H1 (cell line): ENCODE measurements around the gene LCE2C. TPM values are rescaled to one million over a fixed set of nuclear protein-coding genes. Genes with fewer than 3 reads are reported as not detected.

ENCODE experiments used
- CTCF ChIA-PET: fragments of 300-600 bp; sonication (Branson Sonifier 250); formaldehyde crosslinking; loops from one replicate; lab custom pipeline; 2021; ENCODE audit not compliant: partially characterized antibody; lab: Charles Lee
- POLR2A ChIA-PET: fragments of 300-600 bp; sonication (Branson Sonifier 250); formaldehyde crosslinking; loops from one replicate; lab custom pipeline; 2021; ENCODE audit warnings: inconsistent platforms; ENCODE audit not compliant: partially characterized antibody; lab: Charles Lee
- DNase-seq, 2 experiments: peaks; one replicate each; pipeline versions ENCODE4 v3.0.0 to v3.0.0-alpha.2; 2010 to 2022; ENCODE audit warnings: low spot score in 2 of 2, low read depth in 1 of 2, mixed read lengths in 1 of 2
- FAIRE-seq: peaks from 2 replicates; lab custom pipeline; 2011; peaks lifted over from hg19 to GRCh38; lab: Jason Lieb, UNC
- H2AFZ ChIP-seq: 2 replicates; pipeline ENCODE4 v1.8.1; 2012; ENCODE audit warnings: low read length, inconsistent platforms
- H2AK5ac ChIP-seq: 2 replicates; pipeline ENCODE4 v1.6.1; 2013; ENCODE audit warnings: low read depth, low read length
- H2BK120ac ChIP-seq: replicated peaks from 2 replicates; pipeline ENCODE3; 2013; ENCODE audit warnings: low read depth, low read length, inconsistent platforms
- H2BK12ac ChIP-seq: 2 replicates; pipeline ENCODE4 v1.6.1; 2013; ENCODE audit warnings: low read depth, low read length
- H2BK15ac ChIP-seq: 2 replicates; pipeline ENCODE4 v1.6.1; 2013; ENCODE audit warnings: low read length
- H2BK20ac ChIP-seq: 2 replicates; pipeline ENCODE4 v1.6.1; 2013; ENCODE audit warnings: low read length
- H2BK5ac ChIP-seq: 2 replicates; pipeline ENCODE4 v1.6.1; 2013; ENCODE audit warnings: low read depth, low read length
- H3K14ac ChIP-seq: 2 replicates; pipeline ENCODE4 v1.6.1; 2013; ENCODE audit warnings: inconsistent platforms; ENCODE audit not compliant: insufficient read length
- H3K18ac ChIP-seq: 2 replicates; pipeline ENCODE4 v1.6.1; 2013; ENCODE audit warnings: low read length; ENCODE audit errors: extremely low read depth
- H3K23ac ChIP-seq: 2 replicates; pipeline ENCODE4 v1.6.1; 2013; ENCODE audit warnings: inconsistent platforms; ENCODE audit not compliant: insufficient read length
- H3K23me2 ChIP-seq: 2 replicates; pipeline ENCODE4 v1.6.1; 2013; ENCODE audit warnings: low read depth, low read length
- H3K27ac ChIP-seq: 2 replicates; pipeline ENCODE4 v1.6.1; 2011; ENCODE audit warnings: low read depth, low read length, inconsistent platforms
- H3K27me3 ChIP-seq, 4 experiments: replicated peaks in 1 of 4; 1 replicate in 1 of 4; 2 replicates in 3 of 4; pipeline versions ENCODE4 v1.6.1 to v1.8.1; 2011 to 2013; ENCODE audit warnings: low read length in 3 of 4, mild to moderate bottlenecking in 3 of 4, inconsistent platforms in 2 of 4, mixed read lengths in 2 of 4, moderate library complexity in 1 of 4; ENCODE audit not compliant: control insufficient read depth in 3 of 4, insufficient read depth in 3 of 4; ENCODE audit errors: extremely low read depth in 1 of 4
- H3K36me3 ChIP-seq, 4 experiments: 2 replicates each; pipeline versions ENCODE4 v1.6.1 to v1.8.1; 2011 to 2013; ENCODE audit warnings: mild to moderate bottlenecking in 4 of 4, low read length in 3 of 4, moderate library complexity in 2 of 4, control low read depth in 1 of 4, inconsistent platforms in 1 of 4; ENCODE audit not compliant: insufficient read depth in 4 of 4, control insufficient read depth in 2 of 4
- H3K4ac ChIP-seq: replicated peaks from 2 replicates; pipeline ENCODE3; 2013; ENCODE audit warnings: low read length, low read depth, mixed read lengths, inconsistent platforms; ENCODE audit not compliant: insufficient read length
- H3K4me1 ChIP-seq, 4 experiments: replicated peaks in 1 of 4; 1 replicate in 1 of 4; 2 replicates in 3 of 4; pipeline versions ENCODE4 v1.6.1 to v1.8.1; 2011 to 2013; ENCODE audit warnings: low read length in 3 of 4, inconsistent platforms in 2 of 4, mixed read lengths in 1 of 4; ENCODE audit not compliant: insufficient read depth in 4 of 4, control insufficient read depth in 3 of 4
- H3K4me2 ChIP-seq, 2 experiments: 2 replicates each; pipeline versions ENCODE4 v1.6.1 to v1.8.1; 2011 to 2013; ENCODE audit warnings: low read depth in 2 of 2, low read length in 2 of 2, control low read depth in 1 of 2, inconsistent platforms in 1 of 2, mild to moderate bottlenecking in 1 of 2; ENCODE audit not compliant: insufficient read depth in 1 of 2
- H3K4me3 ChIP-seq, 4 experiments: fragments of 200-600, 300-600 bp in 1 of 4; sonication (generic), shearing (Covaris generic), sonication (Bioruptor Twin) in 1 of 4; 2 replicates each; pipeline versions ENCODE4 v1.5.1 to v1.8.1; 2011 to 2016; ENCODE audit warnings: low read length in 4 of 4, low read depth in 3 of 4, control low read depth in 2 of 4, inconsistent platforms in 2 of 4, mild to moderate bottlenecking in 2 of 4, mixed read lengths in 1 of 4, moderate library complexity in 1 of 4; ENCODE audit not compliant: insufficient read depth in 2 of 4; ENCODE audit errors: extremely low read depth in 1 of 4
- H3K56ac ChIP-seq: replicated peaks from 2 replicates; pipeline ENCODE3; 2013; ENCODE audit warnings: low read depth, mild to moderate bottlenecking, mixed read lengths, low read length, inconsistent platforms; ENCODE audit not compliant: insufficient read length
- H3K79me1 ChIP-seq: 2 replicates; pipeline ENCODE4 v1.6.1; 2013; ENCODE audit warnings: low read depth, low read length, control low read depth
- H3K79me2 ChIP-seq, 2 experiments: 2 replicates each; pipeline versions ENCODE4 v1.6.1 to v1.8.1; 2012 to 2013; ENCODE audit warnings: low read length in 2 of 2, mild to moderate bottlenecking in 2 of 2, inconsistent platforms in 1 of 2; ENCODE audit not compliant: insufficient read depth in 2 of 2, control insufficient read depth in 1 of 2
- H3K9ac ChIP-seq, 4 experiments: replicated peaks in 1 of 4; 1 replicate in 1 of 4; 2 replicates in 3 of 4; pipeline versions ENCODE4 v1.6.1 to v1.8.1; 2011 to 2013; ENCODE audit warnings: low read depth in 3 of 4, low read length in 3 of 4, control low read depth in 2 of 4, mild to moderate bottlenecking in 2 of 4, moderate library complexity in 2 of 4, inconsistent platforms in 1 of 4; ENCODE audit errors: extremely low read depth in 1 of 4
- H3K9me3 ChIP-seq, 2 experiments: 2 replicates each; pipeline versions ENCODE4 v1.6.1 to v1.8.1; 2012 to 2013; ENCODE audit warnings: mild to moderate bottlenecking in 2 of 2, moderate library complexity in 2 of 2, control low read depth in 1 of 2, inconsistent platforms in 1 of 2, low read depth in 1 of 2, low read length in 1 of 2, mixed read lengths in 1 of 2; ENCODE audit not compliant: insufficient read depth in 2 of 2
- H4K20me1 ChIP-seq, 2 experiments: replicated peaks in 1 of 2; 2 replicates each; pipeline versions ENCODE3 to v1.8.1; 2011 to 2013; ENCODE audit warnings: inconsistent platforms in 2 of 2, low read length in 2 of 2, mild to moderate bottlenecking in 1 of 2; ENCODE audit not compliant: insufficient read depth in 2 of 2, control insufficient read depth in 1 of 2
- H4K5ac ChIP-seq: 2 replicates; pipeline ENCODE4 v1.6.1; 2013; ENCODE audit warnings: low read length, low read depth, mixed read lengths, inconsistent platforms; ENCODE audit not compliant: insufficient read length
- H4K8ac ChIP-seq: 2 replicates; pipeline ENCODE4 v1.8.0; 2013; ENCODE audit warnings: mild to moderate bottlenecking, moderate library complexity, low read length, inconsistent platforms; ENCODE audit not compliant: insufficient read depth; ENCODE audit errors: extremely low read depth
- H4K91ac ChIP-seq: replicated peaks from 2 replicates; pipeline ENCODE3; 2013; ENCODE audit warnings: low read length, mixed read lengths, inconsistent platforms; ENCODE audit not compliant: insufficient read length
- BCL11A ChIP-seq, 2 experiments: IDR thresholded peaks; one replicate each; pipeline ENCODE4 v1.6.1; 2011; ENCODE audit warnings: low read depth in 2 of 2, low read length in 2 of 2, mild to moderate bottlenecking in 2 of 2
- CEBPB ChIP-seq: IDR thresholded peaks from 2 replicates; pipeline ENCODE4 v1.6.1; 2012; ENCODE audit warnings: low read depth, low read length
- CTBP2 ChIP-seq: IDR thresholded peaks from 2 replicates; pipeline ENCODE4 v1.7.0; 2011; ENCODE audit warnings: borderline replicate concordance, mild to moderate bottlenecking, moderate library complexity, mixed read lengths, low read length; ENCODE audit not compliant: insufficient read depth, insufficient read length
- GTF2F1 ChIP-seq: IDR thresholded peaks from 2 replicates; pipeline ENCODE4 v1.6.1; 2012; ENCODE audit warnings: low read depth, low read length, improper control_type of control experiment, borderline replicate concordance
- MAFK ChIP-seq: IDR thresholded peaks from 2 replicates; pipeline ENCODE4 v1.6.1; 2012; ENCODE audit warnings: low read depth, mild to moderate bottlenecking, improper control_type of control experiment, low read length
- POLR2A ChIP-seq, 2 experiments: IDR thresholded peaks; 1 replicate in 1 of 2; 2 replicates in 1 of 2; pipeline ENCODE4 v1.6.1; 2011; ENCODE audit warnings: low read depth in 2 of 2, low read length in 2 of 2, mild to moderate bottlenecking in 2 of 2; ENCODE audit errors: control extremely low read depth in 1 of 2
- RFX5 ChIP-seq: IDR thresholded peaks from 2 replicates; pipeline ENCODE4 v1.6.1; 2011; ENCODE audit warnings: low read depth, low read length, improper control_type of control experiment, borderline replicate concordance
- RXRA ChIP-seq: IDR thresholded peaks from 2 replicates; pipeline ENCODE4 v1.6.1; 2011; ENCODE audit warnings: low read depth, mild to moderate bottlenecking, low read length, moderate library complexity; ENCODE audit not compliant: insufficient read depth
- polyA plus RNA-seq, 7 experiments: library from polyadenylated mRNA; depleted of rRNA in 3 of 7; stranded (reverse) in 5 of 7; unstranded in 2 of 7; fragments of >200 nt in 5 of 7; fragments of 200-250 nt in 2 of 7; gene quantifications; 1 replicate in 5 of 7; 2 replicates in 1 of 7; 4 replicates in 1 of 7; pipeline versions ENCODE4 v1.2.1 to v1.2.3, GENCODE V29; 2011 to 2013; ENCODE audit warnings: missing spikeins in 2 of 7, mixed read lengths in 2 of 7
- total RNA-seq: library from RNA; stranded (reverse); fragmentation: NEBNext Ultra II Directional; extraction: Animal tissue kit (Norgen Biotek cat#: 25700); gene quantifications from 2 replicates; pipeline ENCODE4 v1.2.1, GENCODE V29; 2021
- TF ChIP-seq, protein P1 (sequence below): IDR thresholded peaks from 2 replicates; pipeline ENCODE4 v1.6.1; 2012; ENCODE audit warnings: inconsistent platforms

The LCE2C gene
- total and polyA plus RNA-seq, 2 of the 8 experiments (the other 6 are each of a cell fraction or from before 2014, with no cell fraction given) = not detected

DNA sequence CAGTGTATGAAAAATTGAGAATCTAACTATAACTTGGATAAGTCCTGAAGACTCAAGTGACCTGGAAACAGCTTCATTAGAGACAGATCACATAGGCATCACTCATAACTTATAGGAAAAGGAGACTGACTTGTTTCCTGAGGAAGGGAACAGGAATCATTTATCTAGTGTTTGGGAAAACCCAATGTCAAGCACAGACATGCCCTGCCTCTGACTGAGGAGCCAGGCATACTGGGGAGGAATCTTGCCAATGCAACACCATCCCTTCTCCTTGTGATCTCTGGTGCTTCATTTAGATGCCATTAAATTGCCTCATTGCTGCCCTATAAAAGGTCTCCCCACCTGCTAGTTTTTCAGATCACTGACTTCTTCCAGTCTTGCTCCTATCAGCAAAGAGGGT is 43.2 kb downstream of the LCE2C start:
- Histone ChIP-seq H4K8ac (no peak overlapping the region), H3K18ac (no peak overlapping the region), H3K9ac (no peak overlapping the region), H3K4me3 (no peak overlapping the region), H3K9me3 (peaks cover 86 to 92% of the 10 kb centered on the region in 2 experiments), H2BK120ac (no peak overlapping the region), H3K4me1 (no peaks in the 10 kb centered on the region), H2AFZ (no peak overlapping the region), H2BK15ac (no peak overlapping the region), H3K56ac (no peak overlapping the region), H3K36me3 (no peaks in the 10 kb centered on the region), H4K91ac (no peak overlapping the region), H3K27ac (no peak overlapping the region), H3K4ac (no peak overlapping the region), H2BK5ac (no peak overlapping the region), H2BK20ac (no peak overlapping the region), H3K23me2 (no peaks in the 10 kb centered on the region), H3K14ac (no peak overlapping the region), H2BK12ac (no peak overlapping the region), H3K23ac (no peak overlapping the region), H3K79me1 (no peaks in the 10 kb centered on the region), H4K20me1 (no peaks in the 10 kb centered on the region), H4K5ac (no peak overlapping the region), H3K27me3 (no peaks in the 10 kb centered on the region), H2AK5ac (no peak overlapping the region), H3K79me2 (no peaks in the 10 kb centered on the region), H3K4me2 (no peak overlapping the region)
- CTCF ChIA-PET = no interaction called here
- POLR2A ChIA-PET = no interaction called here
- FAIRE-seq (no peak), DNase-seq (no peak)
- TF ChIP-seq RFX5 (no peak), MAFK (no peak), RXRA (no peak), POLR2A (IDR thresholded peaks at IDR 0.05; ENCODE audit: control extremely low read depth in 1 of 2, low read depth in 2 of 2, low read length in 2 of 2) (no peak), CTBP2 (no peak), CEBPB (no peak), BCL11A (IDR thresholded peaks at IDR 0.05; ENCODE audit: low read depth in 2 of 2, low read length in 2 of 2) (no peak), GTF2F1 (no peak)
- TF ChIP-seq, protein P1, sequence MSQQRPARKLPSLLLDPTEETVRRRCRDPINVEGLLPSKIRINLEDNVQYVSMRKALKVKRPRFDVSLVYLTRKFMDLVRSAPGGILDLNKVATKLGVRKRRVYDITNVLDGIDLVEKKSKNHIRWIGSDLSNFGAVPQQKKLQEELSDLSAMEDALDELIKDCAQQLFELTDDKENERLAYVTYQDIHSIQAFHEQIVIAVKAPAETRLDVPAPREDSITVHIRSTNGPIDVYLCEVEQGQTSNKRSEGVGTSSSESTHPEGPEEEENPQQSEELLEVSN = no peak
